TTC549 (cell line): Measurements from ENCODE around the gene TFF3.

Source experiments
- FAIRE-seq: peaks from 2 replicates; lab custom pipeline; 2012; peaks lifted over from hg19 to GRCh38; lab: Jason Lieb, UNC

The TFF3 gene

GRCh38 chr21:42264245-42265195 is 50.7 kb downstream of the TFF3 start:
- no peak for FAIRE-seq

- no peak for FAIRE-seq
Measured at GRCh38 chr21:42263591-42264131, 51.5 kb downstream of the TFF3 start.

- no peak for FAIRE-seq
Measured at GRCh38 chr21:42262831-42263231, 52.4 kb downstream of the TFF3 start.

GRCh38 chr21:42261829-42262200 is 53.4 kb downstream of the TFF3 start:
- FAIRE-seq, result no peak
